ENCODE measurements around the gene MLIP.

DNA sequence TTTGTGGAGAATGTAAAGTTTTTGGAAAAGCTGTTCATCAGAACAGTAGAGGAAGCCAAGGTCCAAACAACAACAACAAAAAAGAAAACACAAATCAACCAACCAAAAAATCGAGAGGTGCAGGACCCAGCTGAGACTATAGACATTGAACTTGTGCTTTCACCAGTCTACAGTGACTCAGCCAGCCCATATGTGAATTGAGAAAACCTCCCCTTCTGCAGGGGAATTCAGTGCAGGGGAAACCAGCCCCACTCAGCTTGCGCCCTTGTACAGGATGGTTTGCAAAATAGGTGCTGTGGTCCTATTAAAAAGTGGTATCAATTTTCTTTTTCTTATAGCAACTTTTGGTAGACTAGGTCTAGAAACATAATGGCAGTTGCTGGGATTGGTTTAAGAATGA lies 21.3 kb downstream of the MLIP start:
- TF ChIP-seq, protein P1, sequence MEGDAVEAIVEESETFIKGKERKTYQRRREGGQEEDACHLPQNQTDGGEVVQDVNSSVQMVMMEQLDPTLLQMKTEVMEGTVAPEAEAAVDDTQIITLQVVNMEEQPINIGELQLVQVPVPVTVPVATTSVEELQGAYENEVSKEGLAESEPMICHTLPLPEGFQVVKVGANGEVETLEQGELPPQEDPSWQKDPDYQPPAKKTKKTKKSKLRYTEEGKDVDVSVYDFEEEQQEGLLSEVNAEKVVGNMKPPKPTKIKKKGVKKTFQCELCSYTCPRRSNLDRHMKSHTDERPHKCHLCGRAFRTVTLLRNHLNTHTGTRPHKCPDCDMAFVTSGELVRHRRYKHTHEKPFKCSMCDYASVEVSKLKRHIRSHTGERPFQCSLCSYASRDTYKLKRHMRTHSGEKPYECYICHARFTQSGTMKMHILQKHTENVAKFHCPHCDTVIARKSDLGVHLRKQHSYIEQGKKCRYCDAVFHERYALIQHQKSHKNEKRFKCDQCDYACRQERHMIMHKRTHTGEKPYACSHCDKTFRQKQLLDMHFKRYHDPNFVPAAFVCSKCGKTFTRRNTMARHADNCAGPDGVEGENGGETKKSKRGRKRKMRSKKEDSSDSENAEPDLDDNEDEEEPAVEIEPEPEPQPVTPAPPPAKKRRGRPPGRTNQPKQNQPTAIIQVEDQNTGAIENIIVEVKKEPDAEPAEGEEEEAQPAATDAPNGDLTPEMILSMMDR (IDR thresholded peaks at IDR 0.05) = no peak
- no peak for TF ChIP-seq POLR2AphosphoS5 (IDR thresholded peaks at IDR 0.05)
- no peak for TF ChIP-seq POLR2A (IDR thresholded peaks at IDR 0.05)
- TF ChIP-seq EP300 (IDR thresholded peaks at IDR 0.05) = no peak

Data from gastroesophageal sphincter (tissue), 3 donors.